ENCODE data around the gene PLA2G4A.

- no peak for TF ChIP-seq POLR2A (IDR thresholded peaks at IDR 0.05)
- TF ChIP-seq CTCF (IDR thresholded peaks at IDR 0.05) = no peak
Observed at GRCh38 chr1:186842547-186842946, 13.8 kb downstream of the PLA2G4A start.
